Parathyroid adenoma (tissue), 2 donors: ENCODE measurements around the gene NAP1L5.
A peak's percentile ranks its signal among the peaks of the same experiment; 100 is the strongest.

Experiments used
- H2AFZ ChIP-seq: fragments of 300-600 bp; sonication (generic); one replicate; pipeline ENCODE4 v1.7.0; 2017; ENCODE audit warnings: antibody characterized with exemption, mild to moderate bottlenecking
- H3K27ac ChIP-seq: fragments of 300-600 bp; sonication (generic); one replicate; pipeline ENCODE4 v1.7.0; 2017
- H3K27me3 ChIP-seq: fragments of 300-600 bp; sonication (generic); one replicate; pipeline ENCODE4 v1.7.0; 2017; ENCODE audit warnings: low read length; ENCODE audit not compliant: control insufficient read depth, insufficient read depth
- H3K36me3 ChIP-seq: fragments of 300-600 bp; sonication (generic); one replicate; pipeline ENCODE4 v1.7.0; 2017; ENCODE audit warnings: low read length; ENCODE audit not compliant: control insufficient read depth, insufficient read depth
- H3K4me1 ChIP-seq: fragments of 300-600 bp; sonication (generic); one replicate; pipeline ENCODE4 v1.7.0; 2017; ENCODE audit warnings: control low read depth
- H3K4me2 ChIP-seq: fragments of 300-600 bp; sonication (generic); one replicate; pipeline ENCODE4 v1.7.0; 2017; ENCODE audit warnings: low read length
- H3K4me3 ChIP-seq: fragments of 300-600 bp; sonication (generic); one replicate; pipeline ENCODE4 v1.7.0; 2017; ENCODE audit warnings: low read depth, low read length
- H3K79me2 ChIP-seq: fragments of 300-600 bp; sonication (generic); one replicate; pipeline ENCODE4 v1.7.0; 2017; ENCODE audit warnings: control low read depth
- H3K9ac ChIP-seq: fragments of 300-600 bp; sonication (generic); one replicate; pipeline ENCODE4 v1.7.0; 2017; ENCODE audit warnings: mild to moderate bottlenecking
- H3K9me3 ChIP-seq: fragments of 300-600 bp; sonication (generic); one replicate; pipeline ENCODE4 v1.7.0; 2017; ENCODE audit warnings: low read length; ENCODE audit not compliant: control insufficient read depth
- TF ChIP-seq, protein P1 (sequence below): fragments of 300-600 bp; sonication (generic); IDR thresholded peaks from one replicate; pipeline ENCODE4 v1.7.0; 2017; ENCODE audit warnings: antibody characterized with exemption, mild to moderate bottlenecking
- donor health status: primary hyperparathyroidism.

NAP1L5 gene

GRCh38 chr4:88681209-88681608, 16.4 kb downstream of the NAP1L5 start:
- no peak overlapping the region for H2AFZ ChIP-seq
- H3K27me3 ChIP-seq, result no peaks in the 10 kb centered on the region
- no peaks in the 10 kb centered on the region for H3K9me3 ChIP-seq
- no peaks in the 10 kb centered on the region for H3K4me1 ChIP-seq
- H3K4me2 ChIP-seq, result no peak overlapping the region
- TF ChIP-seq, protein P1, sequence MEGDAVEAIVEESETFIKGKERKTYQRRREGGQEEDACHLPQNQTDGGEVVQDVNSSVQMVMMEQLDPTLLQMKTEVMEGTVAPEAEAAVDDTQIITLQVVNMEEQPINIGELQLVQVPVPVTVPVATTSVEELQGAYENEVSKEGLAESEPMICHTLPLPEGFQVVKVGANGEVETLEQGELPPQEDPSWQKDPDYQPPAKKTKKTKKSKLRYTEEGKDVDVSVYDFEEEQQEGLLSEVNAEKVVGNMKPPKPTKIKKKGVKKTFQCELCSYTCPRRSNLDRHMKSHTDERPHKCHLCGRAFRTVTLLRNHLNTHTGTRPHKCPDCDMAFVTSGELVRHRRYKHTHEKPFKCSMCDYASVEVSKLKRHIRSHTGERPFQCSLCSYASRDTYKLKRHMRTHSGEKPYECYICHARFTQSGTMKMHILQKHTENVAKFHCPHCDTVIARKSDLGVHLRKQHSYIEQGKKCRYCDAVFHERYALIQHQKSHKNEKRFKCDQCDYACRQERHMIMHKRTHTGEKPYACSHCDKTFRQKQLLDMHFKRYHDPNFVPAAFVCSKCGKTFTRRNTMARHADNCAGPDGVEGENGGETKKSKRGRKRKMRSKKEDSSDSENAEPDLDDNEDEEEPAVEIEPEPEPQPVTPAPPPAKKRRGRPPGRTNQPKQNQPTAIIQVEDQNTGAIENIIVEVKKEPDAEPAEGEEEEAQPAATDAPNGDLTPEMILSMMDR, result no peak
- no peaks in the 10 kb centered on the region for H3K79me2 ChIP-seq
- H3K9ac ChIP-seq, result no peak overlapping the region
- no peak overlapping the region for H3K27ac ChIP-seq
- no peak overlapping the region for H3K4me3 ChIP-seq
- H3K36me3 ChIP-seq, result no peaks in the 10 kb centered on the region

DNA sequence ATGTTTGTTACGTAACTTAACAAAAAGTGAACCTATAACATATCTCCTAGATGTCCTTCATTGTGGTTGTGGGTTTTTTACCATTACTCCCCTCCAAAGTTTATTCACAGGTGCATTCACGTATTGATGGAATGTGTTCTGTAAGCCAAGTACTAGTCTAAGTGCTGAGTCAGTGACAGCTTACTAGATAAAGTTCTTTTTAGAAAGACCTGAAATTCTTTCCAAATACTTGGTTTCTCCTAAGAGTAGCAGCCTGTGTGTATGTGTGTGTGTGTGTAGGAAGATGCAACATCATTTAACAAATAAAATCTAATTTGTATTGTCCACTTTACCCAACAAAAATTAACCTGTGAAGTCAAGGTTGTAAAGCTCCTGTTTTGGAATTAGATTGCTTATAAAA, 22.1 kb downstream of the NAP1L5 start:
- Histone ChIP-seq H3K27me3 (no peaks in the 10 kb centered on the region), H3K27ac (no peak overlapping the region), H3K4me2 (peak overlapping the region; percentile 21), H3K79me2 (no peaks in the 10 kb centered on the region), H3K9ac (no peak overlapping the region), H3K9me3 (no peaks in the 10 kb centered on the region), H3K4me1 (no peaks in the 10 kb centered on the region), H2AFZ (no peak overlapping the region), H3K36me3 (no peaks in the 10 kb centered on the region), H3K4me3 (no peak overlapping the region)
- TF ChIP-seq, protein P1, result no peak

GRCh38 chr4:88674979-88675378, 22.6 kb downstream of the NAP1L5 start:
- no peak overlapping the region for H2AFZ ChIP-seq
- H3K27me3 ChIP-seq, result no peaks in the 10 kb centered on the region
- no peaks in the 10 kb centered on the region for H3K9me3 ChIP-seq
- H3K4me2 ChIP-seq, result peak overlapping the region; percentile 21
- no peaks in the 10 kb centered on the region for H3K79me2 ChIP-seq
- TF ChIP-seq, protein P1, result no peak
- no peaks in the 10 kb centered on the region for H3K4me1 ChIP-seq
- no peak overlapping the region for H3K9ac ChIP-seq
- no peak overlapping the region for H3K27ac ChIP-seq
- H3K36me3 ChIP-seq, result no peaks in the 10 kb centered on the region
- H3K4me3 ChIP-seq, result no peak overlapping the region

DNA sequence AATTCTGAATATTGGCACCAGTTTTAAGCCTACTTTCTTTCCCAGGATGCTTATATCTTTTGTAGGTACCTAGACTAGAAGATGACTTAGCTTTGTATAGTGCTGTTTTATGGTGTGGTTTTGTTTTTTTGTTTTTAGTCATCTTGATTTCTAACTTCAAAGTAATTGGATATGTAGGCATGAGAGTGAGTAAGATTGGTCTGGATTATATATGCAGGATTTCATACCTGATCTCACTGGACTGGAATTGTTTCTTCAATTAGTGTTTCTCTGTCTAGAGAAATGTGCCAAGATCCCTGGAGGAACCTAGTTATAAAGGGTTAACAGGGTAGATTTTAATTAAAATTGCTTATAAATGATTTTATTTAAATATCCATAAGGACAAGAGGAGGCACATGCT, 23.1 kb downstream of the NAP1L5 start:
- H3K36me3 ChIP-seq, result no peaks in the 10 kb centered on the region

GRCh38 chr4:88673886-88674285, 23.7 kb downstream of the NAP1L5 start:
- Histone ChIP-seq H3K9ac (no peak overlapping the region), H3K4me2 (no peak overlapping the region), H3K79me2 (no peaks in the 10 kb centered on the region), H3K4me1 (no peaks in the 10 kb centered on the region), H3K36me3 (no peaks in the 10 kb centered on the region), H3K27ac (no peak overlapping the region), H3K9me3 (no peaks in the 10 kb centered on the region), H2AFZ (no peak overlapping the region), H3K4me3 (no peak overlapping the region), H3K27me3 (no peaks in the 10 kb centered on the region)
- TF ChIP-seq, protein P1, result no peak

More for the DNA sequence above, 23.1 kb downstream of the NAP1L5 start:
- no peak overlapping the region for H3K27ac ChIP-seq
- no peak overlapping the region for H3K4me3 ChIP-seq
- TF ChIP-seq, protein P1, result no peak
- H3K79me2 ChIP-seq, result no peaks in the 10 kb centered on the region
- H3K4me1 ChIP-seq, result no peaks in the 10 kb centered on the region
- H3K9ac ChIP-seq, result no peak overlapping the region
- H3K27me3 ChIP-seq, result no peaks in the 10 kb centered on the region
- no peak overlapping the region for H3K4me2 ChIP-seq
- no peak overlapping the region for H2AFZ ChIP-seq
- H3K9me3 ChIP-seq, result no peaks in the 10 kb centered on the region
